ENCODE results near the gene PAWR. TPM values are rescaled to one million over a fixed set of nuclear protein-coding genes. Genes with fewer than 3 reads are reported as not detected.
"Not testable (repeated sequence)": the region's sequence is repeated elsewhere in the genome, so short reads cannot be mapped to it uniquely, and the experiment has no call there.

The PAWR gene
- total RNA-seq, 4 donors from 2014 or later = 45.1 to 92.1 (median 59.5) TPM

DNA sequence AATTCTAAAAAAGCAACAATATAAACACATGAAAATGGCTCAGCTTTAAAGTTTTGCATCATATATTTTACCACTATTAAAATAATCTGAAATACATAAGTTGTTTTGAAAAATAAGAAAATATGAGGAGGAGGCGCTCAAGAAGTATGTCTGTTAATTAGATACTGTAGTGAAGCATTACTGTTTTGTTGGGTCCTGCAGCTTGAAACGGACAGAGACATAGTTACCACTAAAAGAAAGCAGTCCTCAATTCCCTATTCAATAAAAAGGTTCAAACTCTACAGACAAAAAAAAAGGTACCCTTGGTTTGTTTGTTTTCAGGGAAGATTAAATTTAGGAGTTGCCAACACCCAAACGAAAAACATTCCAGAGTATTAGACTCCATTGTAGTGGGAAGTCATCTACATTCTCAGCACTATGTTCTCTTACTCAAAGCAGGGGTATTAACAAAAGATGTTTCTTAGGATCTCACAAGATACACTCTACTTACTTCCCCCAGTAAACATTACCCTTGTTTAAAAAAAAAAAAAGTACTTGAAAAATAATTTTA is 3.0 kb downstream of the PAWR start:
- H3K27ac ChIP-seq = peak overlapping the region in 3 of 4 donors; percentile 15 to 94 (median 93)
- peak overlapping the region; percentile 61 to 98 for H3K4me3 ChIP-seq
- ATAC-seq = no peak
- H3K9me3 ChIP-seq = no peaks in the 10 kb centered on the region
- H3K27me3 ChIP-seq = no peaks in the 10 kb centered on the region
- TF ChIP-seq POLR2A (IDR thresholded peaks at IDR 0.05) (no peak), POLR2AphosphoS5 (IDR thresholded peaks at IDR 0.05) (no peak)
- peaks cover 0 to 76% (median 5%) of the 10 kb centered on the region in 3 donors for H3K4me1 ChIP-seq
- H3K36me3 ChIP-seq = no peaks in the 10 kb centered on the region
- 20 to 44% methylated on average over 3 of the region's 3 CpGs for WGBS, 2 donors (ENCODE audit: low coverage in 1 of 2)

DNA sequence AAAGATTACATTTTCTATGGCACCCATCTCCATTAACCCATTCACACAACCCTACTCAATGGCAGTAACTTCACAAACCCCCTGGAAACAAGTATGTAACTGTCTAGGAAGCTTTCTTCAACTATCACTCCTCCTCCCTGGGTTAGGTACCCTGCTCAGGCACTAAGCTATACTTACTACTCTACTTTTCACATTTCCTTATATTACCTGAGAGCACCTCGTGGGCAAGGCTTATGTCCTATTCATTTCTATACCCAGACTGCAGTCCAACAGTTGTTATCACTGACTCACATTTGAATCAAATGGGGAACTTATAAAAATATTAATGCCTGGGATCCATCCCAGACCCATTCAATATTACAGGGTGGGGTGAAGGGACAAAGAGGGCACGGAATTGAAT is 4.6 kb downstream of the PAWR start:
- 52 to 87% methylated on average over 2 of the region's 2 CpGs for WGBS, 2 donors (ENCODE audit: low coverage in 1 of 2)
- Histone ChIP-seq H3K27ac (peak overlapping the region in 2 of 4 donors; percentile 93 to 94), H3K9me3 (no peaks in the 10 kb centered on the region), H3K36me3 (no peaks in the 10 kb centered on the region), H3K27me3 (no peaks in the 10 kb centered on the region), H3K4me3 (peak overlapping the region in 1 of 2 donors; percentile 98), H3K4me1 (peaks cover 0 to 67% (median 5%) of the 10 kb centered on the region in 3 donors)
- no peak for ATAC-seq
- TF ChIP-seq POLR2A (IDR thresholded peaks at IDR 0.05) (no peak), EP300 (IDR thresholded peaks at IDR 0.05) (no peak), POLR2AphosphoS5 (IDR thresholded peaks at IDR 0.05) (no peak)
- TF ChIP-seq, protein P1, sequence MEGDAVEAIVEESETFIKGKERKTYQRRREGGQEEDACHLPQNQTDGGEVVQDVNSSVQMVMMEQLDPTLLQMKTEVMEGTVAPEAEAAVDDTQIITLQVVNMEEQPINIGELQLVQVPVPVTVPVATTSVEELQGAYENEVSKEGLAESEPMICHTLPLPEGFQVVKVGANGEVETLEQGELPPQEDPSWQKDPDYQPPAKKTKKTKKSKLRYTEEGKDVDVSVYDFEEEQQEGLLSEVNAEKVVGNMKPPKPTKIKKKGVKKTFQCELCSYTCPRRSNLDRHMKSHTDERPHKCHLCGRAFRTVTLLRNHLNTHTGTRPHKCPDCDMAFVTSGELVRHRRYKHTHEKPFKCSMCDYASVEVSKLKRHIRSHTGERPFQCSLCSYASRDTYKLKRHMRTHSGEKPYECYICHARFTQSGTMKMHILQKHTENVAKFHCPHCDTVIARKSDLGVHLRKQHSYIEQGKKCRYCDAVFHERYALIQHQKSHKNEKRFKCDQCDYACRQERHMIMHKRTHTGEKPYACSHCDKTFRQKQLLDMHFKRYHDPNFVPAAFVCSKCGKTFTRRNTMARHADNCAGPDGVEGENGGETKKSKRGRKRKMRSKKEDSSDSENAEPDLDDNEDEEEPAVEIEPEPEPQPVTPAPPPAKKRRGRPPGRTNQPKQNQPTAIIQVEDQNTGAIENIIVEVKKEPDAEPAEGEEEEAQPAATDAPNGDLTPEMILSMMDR (IDR thresholded peaks at IDR 0.05) = no peak

DNA sequence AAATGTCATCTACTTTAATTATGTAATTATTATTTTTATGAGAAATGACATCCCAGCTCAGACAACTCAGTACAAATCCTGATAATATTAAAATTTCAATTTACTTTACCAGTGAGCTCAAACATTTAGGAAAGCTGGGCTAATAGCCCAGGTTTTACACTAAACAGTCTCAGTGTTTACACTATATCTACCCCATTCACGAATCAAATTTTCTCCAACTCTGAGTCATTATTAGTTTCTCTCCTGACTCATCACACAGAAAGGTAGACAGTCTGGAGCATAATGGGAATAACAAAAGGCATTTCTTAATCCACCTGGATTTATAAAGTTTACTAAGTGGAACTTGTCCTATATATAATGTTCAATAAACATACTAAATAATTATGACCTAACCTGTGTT is 5.7 kb downstream of the PAWR start:
- H3K27ac ChIP-seq = peak overlapping the region in 1 of 4 donors; percentile 93
- ATAC-seq = no peak
- no peak overlapping the region for H3K4me3 ChIP-seq
- no peaks in the 10 kb centered on the region for H3K9me3 ChIP-seq
- peaks cover 0 to 67% (median 5%) of the 10 kb centered on the region in 3 donors for H3K4me1 ChIP-seq
- no peaks in the 10 kb centered on the region for H3K27me3 ChIP-seq
- 0% methylated on average over 1 of the region's 1 CpG for WGBS, 2 donors (ENCODE audit: low coverage in 1 of 2)
- no peaks in the 10 kb centered on the region for H3K36me3 ChIP-seq
- TF ChIP-seq, protein P1 (IDR thresholded peaks at IDR 0.05) = no peak
- TF ChIP-seq POLR2AphosphoS5 (IDR thresholded peaks at IDR 0.05) (no peak), POLR2A (IDR thresholded peaks at IDR 0.05) (no peak), EP300 (IDR thresholded peaks at IDR 0.05) (no peak)

DNA sequence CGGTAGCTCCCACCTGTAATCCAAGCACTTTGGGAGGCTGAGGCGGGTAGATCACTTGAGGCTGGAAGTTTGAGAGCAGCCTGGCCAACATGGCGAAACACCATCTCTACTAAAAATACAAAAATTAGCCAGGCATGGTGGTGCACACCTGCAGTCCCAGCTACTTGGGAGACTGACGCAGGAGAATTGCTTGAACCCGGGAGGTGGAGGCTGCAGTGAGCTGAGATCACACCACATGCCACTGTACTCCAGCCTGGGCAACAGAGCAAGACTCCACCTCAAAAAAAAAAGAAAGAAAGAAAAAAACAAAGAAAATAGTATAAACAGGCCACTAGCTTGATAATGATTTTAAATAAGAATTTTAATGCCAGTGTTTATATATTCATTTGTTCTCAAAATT is 6.4 kb downstream of the PAWR start:
- not testable (repeated sequence) for ATAC-seq, H3K27me3 ChIP-seq
- 90 to 94% methylated on average over 5 of the region's 5 CpGs for WGBS, 2 donors (ENCODE audit: low coverage in 1 of 2)

DNA sequence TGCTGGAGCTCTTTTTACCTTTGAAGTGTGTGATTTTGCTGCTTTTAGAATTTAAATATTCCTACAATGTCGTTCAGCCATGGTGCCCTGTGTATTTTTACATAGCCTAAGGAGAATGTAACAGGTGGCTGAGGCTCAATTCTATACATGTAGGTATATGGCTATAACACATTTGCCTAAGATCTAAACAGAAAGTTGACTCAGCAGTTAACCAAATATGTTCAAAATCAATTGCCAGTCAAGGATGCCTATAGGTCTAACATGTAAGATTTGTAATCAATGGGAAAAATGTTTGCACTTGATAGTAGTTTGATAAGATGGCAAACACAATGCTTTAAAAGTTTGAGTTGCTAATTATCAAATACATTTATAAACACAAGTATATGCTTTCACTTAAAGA is 8.2 kb downstream of the PAWR start:
- Histone ChIP-seq H3K27ac (no peak overlapping the region), H3K9me3 (no peaks in the 10 kb centered on the region), H3K4me3 (no peak overlapping the region), H3K36me3 (no peaks in the 10 kb centered on the region), H3K27me3 (no peaks in the 10 kb centered on the region), H3K4me1 (peaks cover 0 to 60% (median 5%) of the 10 kb centered on the region in 3 donors)
- ATAC-seq = no peak
- TF ChIP-seq, protein P1 (IDR thresholded peaks at IDR 0.05) = no peak
- no peak for TF ChIP-seq EP300 (IDR thresholded peaks at IDR 0.05)
- no peak for TF ChIP-seq POLR2A (IDR thresholded peaks at IDR 0.05)
- TF ChIP-seq POLR2AphosphoS5 (IDR thresholded peaks at IDR 0.05) = no peak
- 30 to 64% methylated on average over 1 of the region's 1 CpG for WGBS, 2 donors (ENCODE audit: low coverage in 1 of 2)

More for the DNA sequence above, 6.4 kb downstream of the PAWR start:
- H3K9me3 ChIP-seq, H3K36me3 ChIP-seq, H3K4me3 ChIP-seq: not testable (repeated sequence)
- Histone ChIP-seq H3K4me1 (peaks cover 0 to 67% (median 5%) of the 10 kb centered on the region in 3 donors), H3K27ac (peak overlapping the region in 1 of 4 donors; percentile 8)

DNA sequence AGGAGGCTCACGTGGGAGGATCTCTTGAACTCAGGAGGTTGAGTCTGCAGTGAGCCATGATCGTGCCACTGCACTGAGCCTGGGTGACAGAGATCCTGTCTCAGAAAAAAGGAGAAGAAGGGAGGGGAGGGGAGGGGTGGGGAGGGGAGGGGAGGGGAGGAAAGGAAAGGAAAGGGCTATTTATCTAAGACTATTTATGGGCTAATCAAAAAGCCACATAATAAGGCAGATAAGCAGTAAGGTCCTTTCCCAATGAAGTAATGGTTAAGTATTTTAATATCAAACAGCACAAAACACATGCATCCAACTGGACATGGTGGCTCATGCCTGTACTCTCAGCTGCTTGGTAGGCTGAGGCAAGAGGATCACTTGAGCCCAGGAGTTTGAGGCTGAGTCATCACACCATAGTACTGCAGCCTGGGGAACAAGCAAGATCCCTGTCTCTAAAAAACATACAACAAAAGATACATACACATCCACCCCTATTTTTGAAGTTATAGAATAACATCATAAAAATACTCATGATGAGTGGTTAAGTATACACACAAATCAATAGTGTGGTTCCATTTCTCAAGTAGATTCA is 9.7 kb downstream of the PAWR start:
- Histone ChIP-seq H3K27ac (no peak overlapping the region), H3K9me3 (no peaks in the 10 kb centered on the region), H3K36me3 (no peaks in the 10 kb centered on the region), H3K4me1 (peaks cover 0 to 45% (median 5%) of the 10 kb centered on the region in 3 donors), H3K4me3 (no peak overlapping the region), H3K27me3 (no peaks in the 10 kb centered on the region)
- WGBS, 2 donors (ENCODE audit: low coverage in 1 of 2) = 89% methylated on average over 2 of the region's 2 CpGs; no CpG with 5 or more reads in 1 of the 2 donors
- ATAC-seq = no peak
- TF ChIP-seq, protein P1 (IDR thresholded peaks at IDR 0.05) = no peak
- TF ChIP-seq EP300 (IDR thresholded peaks at IDR 0.05) (no peak), POLR2A (IDR thresholded peaks at IDR 0.05) (no peak)
